CD4-positive, alpha-beta T cell treated with Interleukin-4 for 4 hours (primary cell): Measurements from ENCODE around the gene TBC1D9B.
"Not testable (repeated sequence)": the region's sequence is repeated elsewhere in the genome, so short reads cannot be mapped to it uniquely, and the experiment has no call there.

ENCODE experiments used
- DNase-seq: peaks from one replicate; pipeline ENCODE4 v3.0.0-alpha.2; 2020

Gene TBC1D9B

DNA sequence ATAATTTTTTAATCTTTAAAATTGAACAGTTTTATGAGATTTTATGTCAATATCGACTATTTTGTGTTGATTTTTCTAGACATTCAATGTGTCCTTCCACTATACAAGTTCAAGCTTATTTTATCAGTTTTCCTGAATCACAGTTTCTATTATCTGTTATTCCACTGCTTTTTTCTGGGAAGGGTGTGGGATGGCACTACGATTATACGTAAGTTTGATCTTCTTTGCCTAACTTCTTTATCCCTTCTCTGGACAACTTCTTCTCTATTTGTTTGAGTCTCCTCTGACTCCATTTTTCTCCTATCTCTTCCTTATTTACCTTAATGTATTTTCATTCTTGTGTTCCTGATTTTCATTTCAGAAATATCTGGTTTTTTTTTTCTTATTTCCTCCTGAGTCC lies 24.5 kb downstream of the TBC1D9B start:
- DNase-seq, result no peak

- DNase-seq, result no peak
Measured at GRCh38 chr5:179882338-179882737, 25.4 kb downstream of the TBC1D9B start.

DNA sequence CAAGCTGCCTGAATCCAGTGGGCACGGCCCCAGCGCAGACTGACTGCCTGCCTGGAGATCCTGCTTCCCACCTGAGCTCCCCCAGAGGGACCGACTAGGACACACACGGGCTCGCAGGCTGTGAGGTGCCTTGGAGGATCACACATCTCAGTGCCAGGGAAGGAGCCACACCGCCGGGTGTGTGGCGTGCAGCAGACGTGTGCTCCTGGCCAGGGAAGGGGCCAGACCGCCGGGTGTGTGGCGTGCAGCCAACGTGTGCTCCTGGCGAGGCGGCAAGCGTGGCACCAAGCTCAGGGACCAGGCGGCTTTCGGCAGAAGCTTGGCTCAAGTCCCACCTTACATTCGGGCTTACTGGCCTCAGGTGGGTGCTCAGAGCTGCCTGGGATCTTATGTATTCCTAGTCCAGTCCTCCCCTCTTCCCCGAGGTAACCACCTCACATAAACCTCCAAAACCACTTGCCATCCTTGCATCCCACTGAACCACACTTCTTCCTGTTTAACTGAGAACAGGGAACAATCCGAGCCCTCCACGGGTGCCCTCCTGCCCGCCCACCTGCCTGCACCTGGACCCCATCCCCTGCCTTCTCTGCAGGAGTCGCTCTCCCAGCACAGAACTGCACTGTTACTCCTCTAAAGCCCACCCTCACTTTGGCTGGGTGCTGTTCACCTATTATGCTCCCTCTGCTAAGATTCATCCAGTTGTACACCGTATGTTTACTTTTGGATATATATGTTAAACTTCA lies 26.7 kb downstream of the TBC1D9B start:
- DNase-seq, result no peak

DNA sequence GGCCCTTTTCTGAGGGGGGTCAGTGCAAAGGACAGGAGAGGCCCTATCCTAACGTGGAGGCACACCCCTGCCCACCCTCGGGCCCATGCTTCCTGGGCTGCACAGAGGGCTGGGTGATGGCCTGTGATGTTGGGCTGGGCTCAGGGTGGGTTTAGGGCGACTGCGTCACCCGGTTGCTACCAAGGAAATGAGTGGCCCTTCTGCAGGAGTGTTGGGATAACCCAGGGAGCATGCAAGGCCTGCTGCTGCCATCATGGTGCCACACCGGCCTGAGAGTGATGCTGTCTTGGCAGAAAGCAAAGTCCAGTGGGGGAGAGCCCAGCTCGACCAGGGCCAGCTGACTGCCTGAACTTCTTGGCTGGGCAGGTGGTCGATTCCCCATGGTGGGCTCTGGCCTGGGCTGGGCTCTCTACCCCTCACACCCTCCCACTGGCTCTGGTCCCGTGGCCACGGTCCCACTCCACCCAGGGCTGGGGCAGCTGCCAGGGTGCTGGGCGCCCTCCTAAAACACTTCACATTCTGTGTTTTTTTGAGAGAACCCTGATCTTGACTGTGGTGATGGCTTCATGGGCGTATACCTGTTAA lies 27.5 kb downstream of the TBC1D9B start:
- DNase-seq, result no peak

DNA sequence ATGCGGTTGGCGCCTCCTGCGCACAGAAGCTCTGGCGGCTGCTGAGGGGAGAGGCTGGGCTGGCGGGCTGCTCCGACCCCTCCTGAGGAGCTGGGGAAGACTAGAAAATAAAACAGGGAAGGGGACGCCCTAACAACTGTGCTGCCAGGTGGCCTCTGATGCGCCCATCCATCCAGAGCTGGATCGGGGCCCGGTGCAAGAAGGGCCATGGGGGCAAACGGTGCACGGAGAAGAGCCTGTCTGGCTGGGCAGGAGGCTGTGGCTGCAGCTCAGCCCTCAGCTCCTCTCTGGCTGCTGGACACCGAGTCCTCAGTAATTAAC lies 28.0 kb downstream of the TBC1D9B start:
- DNase-seq, result no peak

GRCh38 chr5:179879003-179879689 lies 28.6 kb downstream of the TBC1D9B start:
- DNase-seq, result no peak

DNA sequence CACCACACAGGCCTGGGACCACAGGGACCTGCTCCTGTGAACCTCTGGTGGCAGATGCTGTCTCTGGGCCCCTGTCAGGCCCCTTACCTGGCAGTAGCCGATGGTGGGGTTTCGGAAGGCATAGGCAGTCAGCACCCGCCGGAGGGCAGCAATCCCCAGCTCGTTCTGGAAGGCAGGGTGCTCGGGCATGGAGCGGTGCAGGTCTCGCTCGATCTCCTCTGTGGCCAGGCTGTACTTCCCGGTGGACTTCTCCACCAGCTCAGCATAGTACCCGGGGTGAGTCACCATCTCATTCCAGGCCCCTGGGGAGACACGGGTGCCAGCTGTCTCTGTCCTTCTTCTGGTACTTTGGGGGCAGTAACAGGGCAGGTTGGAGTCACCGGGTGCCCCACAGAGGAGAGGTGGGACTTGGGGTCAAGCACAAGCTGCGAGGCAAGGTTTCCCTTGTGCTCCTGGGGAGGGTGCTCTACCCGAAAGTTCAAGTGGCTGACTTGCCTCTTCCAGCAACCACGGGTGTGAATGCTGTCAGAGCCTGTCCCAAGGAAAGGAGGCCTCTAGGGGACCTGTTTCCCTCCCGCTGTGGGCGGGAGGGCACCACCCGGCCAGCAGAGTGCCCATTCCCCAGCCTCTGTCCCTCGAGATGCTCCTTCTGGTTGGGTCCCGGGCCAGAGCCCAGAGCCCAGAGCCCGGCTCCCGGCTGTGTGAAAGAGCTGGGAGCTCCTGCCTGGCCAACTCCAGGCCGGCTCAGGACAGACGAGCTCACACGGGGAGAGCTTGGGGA lies 29.3 kb downstream of the TBC1D9B start:
- no peak for DNase-seq

GRCh38 chr5:179876610-179876952 lies 31.1 kb downstream of the TBC1D9B start:
- no peak for DNase-seq

GRCh38 chr5:179875741-179876609 lies 31.7 kb downstream of the TBC1D9B start:
- no peak for DNase-seq

GRCh38 chr5:179874536-179875292 lies 33.0 kb downstream of the TBC1D9B start:
- no peak for DNase-seq

GRCh38 chr5:179874136-179874535 lies 33.6 kb downstream of the TBC1D9B start:
- no peak for DNase-seq

DNA sequence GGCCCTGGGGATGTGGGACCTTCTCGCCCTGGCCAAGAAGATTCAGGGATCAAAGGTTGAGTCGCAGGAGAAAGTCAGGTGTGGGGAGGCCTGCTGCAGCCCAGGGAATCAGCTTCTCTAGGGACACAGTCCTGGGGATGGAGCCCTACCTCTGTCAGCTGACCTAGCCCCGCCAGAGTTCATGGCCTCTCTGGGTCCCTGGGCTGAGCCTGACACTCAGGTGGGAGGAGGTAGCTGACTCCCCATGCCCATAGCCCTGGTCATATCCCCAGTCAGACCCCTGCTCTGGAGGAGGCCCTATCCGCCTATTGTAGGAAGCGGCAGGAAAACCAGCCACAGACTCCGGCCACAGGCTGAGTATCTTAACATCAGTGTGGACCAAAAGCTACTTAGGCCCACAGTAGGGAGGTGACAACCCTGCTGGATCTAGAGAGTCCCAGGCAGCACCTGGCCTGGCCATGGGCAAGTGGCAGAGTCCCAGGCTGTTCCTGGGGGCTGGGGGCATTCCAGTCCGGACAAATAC lies 34.0 kb downstream of the TBC1D9B start:
- DNase-seq, result no peak

DNA sequence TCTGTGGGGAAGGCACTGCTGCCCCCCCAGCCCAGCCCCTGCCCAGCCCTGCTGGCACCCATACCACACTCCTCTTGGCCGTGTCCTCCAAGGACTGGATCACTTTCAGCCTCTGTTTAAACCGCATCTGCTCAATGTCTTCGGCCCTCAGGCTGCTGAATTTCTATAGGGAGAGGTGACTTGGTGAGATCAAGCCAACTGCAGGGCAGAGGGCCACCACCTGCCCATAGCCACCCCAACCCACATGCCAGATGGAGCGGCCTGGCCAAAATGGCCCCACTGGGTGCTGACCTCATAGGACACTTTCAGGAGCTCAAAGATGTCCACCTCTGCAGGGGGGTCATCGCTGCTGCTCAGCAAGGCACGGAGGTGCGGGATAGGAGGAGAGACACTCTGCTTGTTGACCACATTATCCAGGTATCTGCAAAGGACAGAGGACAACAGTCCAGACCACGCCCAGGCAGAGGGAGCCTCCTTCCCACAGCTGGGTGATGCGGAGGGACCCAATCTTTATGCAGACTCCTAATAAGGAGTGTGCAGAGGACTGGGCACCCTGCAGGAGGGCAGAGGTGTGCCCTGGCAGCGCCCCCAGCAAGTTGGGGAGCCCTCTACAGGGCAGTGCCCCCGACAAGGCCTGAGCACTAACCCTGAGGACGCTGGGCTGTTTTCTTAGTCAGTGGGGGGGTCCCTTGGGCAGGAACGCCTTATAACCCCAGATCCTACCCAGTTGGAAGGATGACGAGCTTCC lies 34.7 kb downstream of the TBC1D9B start:
- no peak for DNase-seq

DNA sequence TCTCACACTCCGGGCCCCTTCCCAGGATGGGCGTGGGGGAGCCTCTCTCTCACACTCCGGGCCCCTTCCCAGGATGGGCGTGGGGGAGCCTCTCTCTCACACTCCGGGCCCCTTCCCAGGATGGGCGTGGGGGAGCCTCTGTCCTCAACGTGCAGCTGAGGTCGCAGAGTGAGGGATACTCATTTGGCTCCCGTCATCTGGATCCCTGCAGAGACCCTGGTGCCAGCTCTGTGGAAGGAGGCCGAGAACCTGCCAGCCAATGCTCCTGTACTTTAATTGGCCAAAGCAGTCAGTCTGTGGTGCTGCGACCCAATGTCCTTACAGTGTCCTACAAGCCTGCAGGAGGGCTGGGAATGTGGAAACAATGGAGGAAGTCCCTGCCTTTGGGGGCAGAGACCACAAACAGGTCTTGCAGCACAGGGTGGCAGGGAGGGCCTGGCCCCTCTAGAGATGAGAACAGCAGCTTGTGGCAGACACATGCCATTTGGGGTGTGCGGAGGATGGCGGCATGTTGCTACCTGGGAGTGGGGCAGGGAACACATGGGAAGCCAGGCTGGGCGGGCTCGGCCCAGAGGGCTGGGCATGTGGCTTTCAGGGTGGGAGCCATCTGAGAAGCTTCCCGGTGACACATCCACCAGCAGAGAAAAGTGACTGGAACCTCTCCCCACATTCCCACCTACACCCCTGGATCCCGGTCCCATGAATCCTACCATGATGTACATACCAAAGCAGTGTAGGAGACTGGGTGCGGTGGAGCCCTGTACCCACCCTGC lies 35.5 kb downstream of the TBC1D9B start:
- DNase-seq, result no peak

- not testable (repeated sequence) for DNase-seq
Measured at GRCh38 chr5:179871533-179871932, 36.2 kb downstream of the TBC1D9B start.

DNA sequence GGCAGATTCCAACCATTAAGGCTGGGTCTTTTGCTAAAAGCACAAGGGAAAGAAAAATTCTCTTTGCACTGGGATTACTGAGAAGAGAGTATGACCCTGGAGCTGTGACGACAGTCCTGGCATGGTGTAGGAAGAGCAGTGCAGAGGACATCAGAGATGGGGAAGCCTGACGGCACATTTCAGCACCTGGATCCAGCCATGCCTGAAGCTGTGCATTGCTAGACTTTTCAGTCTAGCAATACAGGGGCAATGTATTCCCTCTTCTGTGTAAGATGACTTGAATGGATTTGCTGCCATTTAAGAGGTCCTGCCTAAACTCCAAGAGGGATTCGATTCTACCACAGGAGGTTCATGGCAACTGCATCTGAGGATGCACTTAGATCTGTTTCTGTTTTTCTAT lies 36.7 kb downstream of the TBC1D9B start:
- no peak for DNase-seq

DNA sequence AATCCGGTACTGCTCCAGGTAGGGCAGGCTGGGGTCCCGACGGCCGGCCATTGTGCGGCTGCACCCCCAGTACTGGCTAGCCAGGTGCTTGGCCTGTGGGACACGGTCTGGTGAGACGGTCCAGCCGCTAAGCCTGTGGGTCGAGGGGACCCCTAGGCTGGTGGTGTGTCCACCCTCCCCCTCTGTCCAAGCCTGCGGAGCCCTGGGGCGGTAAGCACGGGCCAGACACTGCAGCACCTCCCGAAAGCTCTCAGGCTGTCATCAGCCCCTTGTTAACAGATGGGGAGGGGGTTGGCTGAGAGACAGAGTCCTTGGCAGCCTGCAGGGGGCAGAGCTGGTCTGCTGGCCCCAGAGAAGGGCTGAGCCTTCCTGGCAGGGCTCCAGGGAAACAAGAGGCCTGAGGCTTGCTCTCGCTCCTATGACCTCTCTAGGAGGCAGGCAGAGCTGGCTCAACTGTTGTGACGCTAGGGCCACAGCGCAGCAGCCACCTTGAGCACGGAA lies 37.2 kb downstream of the TBC1D9B start:
- no peak for DNase-seq

DNA sequence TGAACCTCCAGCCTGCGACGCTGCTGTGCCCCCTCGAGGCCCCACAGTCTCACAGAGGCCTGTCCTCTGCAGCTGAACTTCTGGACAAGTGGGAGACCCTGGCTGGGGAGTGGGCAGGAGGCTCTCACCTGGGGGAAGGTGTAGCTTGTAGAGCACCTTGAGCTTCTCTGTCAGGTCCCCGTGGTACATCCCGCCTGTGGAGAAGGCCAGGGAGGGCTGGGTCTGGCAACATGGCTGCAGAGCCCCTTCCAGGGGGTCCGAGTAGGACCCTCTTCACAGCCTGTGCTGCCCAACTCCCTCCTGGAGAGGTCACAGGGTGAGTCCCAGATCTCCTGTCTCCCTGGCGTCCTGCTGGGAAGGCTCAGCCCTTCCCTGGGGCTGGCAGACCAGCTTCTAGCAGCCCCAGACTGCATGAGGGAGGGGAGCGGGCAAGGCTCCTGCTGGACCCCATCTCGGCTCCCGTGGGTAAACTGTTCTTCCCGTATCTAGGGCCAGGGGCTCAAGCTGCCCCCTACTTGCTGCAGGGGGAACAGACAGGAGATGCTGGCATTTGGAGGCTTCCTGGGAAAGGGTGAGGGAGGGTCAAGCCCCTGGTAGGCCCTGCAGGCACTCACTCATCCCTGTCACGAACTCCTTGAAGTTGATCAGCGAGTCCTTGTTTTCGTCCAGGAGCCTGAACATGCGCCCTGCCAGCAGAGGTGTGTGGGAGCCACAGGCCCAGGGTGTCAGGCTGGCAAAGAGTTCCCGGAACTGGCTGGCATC lies 37.9 kb downstream of the TBC1D9B start:
- no peak for DNase-seq

DNA sequence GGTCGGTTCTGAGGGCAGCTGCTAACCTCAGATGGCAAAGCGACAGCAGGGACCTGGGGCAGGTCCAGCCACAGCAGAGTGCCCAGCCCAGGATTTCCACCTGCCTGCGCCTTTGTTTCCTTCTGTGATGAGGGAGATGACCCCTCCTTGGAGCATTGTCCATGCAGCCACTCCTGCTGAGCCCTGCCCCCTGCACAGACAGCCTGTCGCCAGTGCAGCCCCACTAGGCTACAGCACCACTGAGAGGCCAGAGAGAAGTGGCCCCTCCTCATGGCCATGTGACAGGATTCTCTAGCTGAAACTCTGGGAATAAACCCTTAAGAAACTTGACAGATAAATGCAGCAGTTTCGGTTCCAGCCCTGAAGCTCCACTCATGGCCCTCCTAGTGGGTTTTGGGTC lies 38.6 kb downstream of the TBC1D9B start:
- no peak for DNase-seq
